ENCODE data around the gene P2RX7.

The P2RX7 gene

DNA sequence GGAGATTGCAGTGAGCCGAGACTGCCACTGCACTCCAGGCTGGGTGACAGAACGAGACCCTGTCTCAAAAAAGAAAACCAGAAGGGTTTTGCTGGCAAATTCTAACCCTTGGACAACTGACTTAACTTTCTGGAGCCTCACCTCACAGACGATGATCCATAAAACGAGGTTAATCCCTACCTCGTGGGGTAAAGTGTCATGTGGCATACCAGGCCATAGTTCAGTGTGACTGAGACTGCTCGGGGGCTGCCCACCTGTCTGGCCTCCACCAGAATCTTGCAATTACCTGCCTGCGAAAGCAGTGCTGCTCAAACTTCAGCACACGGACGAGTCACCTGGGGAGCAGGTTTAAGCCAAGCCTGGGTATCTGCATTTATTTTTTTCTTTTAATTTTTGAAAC, 104.1 kb downstream of the P2RX7 start:
- DNase-seq: no peak

- no peak for DNase-seq
Measured at GRCh38 chr12:121237415-121237814, 104.7 kb downstream of the P2RX7 start.

Data from NCI-H2171 (cell line).